ENCODE results near the gene CRTC1. TPM values are rescaled to one million over a fixed set of nuclear protein-coding genes. Genes with fewer than 3 reads are reported as not detected.
A peak's percentile ranks its signal among the peaks of the same experiment; 100 is the strongest.

CRTC1 gene
- total RNA-seq, 2 donors from 2014 or later = 4.0 to 5.8 TPM

DNA sequence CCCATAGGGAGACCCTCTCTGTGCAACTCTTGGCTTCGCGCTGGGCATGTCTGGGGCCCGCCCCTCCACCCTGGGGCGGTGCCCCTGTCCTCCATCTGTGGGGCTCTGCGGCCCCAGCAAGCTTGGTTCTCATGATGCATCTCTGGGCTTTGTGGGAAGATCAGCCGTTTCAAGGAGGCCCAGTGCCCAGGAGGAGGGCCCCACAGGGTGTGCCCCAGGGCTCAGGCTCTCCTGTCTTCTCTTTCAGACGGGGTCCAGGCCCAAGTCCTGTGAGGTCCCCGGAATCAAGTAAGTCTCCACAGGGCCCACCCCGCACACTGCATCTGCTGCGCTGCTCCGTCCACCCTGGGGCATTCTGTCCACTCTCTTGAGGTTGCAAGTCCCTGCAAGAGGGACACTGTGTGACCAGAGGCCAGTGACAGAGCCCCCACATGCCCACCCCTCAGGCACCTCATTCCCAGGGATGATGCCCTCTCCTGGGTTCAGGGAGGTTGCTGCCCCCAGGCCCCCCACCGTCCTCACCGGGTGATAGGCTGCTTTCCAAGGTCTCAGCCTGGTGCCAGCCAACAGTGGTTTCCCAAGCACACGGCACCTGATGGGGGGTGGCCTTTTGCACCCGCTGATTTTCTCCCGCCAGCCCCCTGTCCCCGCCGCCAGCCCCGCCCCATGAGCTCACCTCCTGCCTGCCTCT lies 76.0 kb downstream of the CRTC1 start:
- H3K27ac ChIP-seq = no peak overlapping the region
- DNase-seq (ENCODE audit: low spot score) = no peak
- TF ChIP-seq, protein P1, sequence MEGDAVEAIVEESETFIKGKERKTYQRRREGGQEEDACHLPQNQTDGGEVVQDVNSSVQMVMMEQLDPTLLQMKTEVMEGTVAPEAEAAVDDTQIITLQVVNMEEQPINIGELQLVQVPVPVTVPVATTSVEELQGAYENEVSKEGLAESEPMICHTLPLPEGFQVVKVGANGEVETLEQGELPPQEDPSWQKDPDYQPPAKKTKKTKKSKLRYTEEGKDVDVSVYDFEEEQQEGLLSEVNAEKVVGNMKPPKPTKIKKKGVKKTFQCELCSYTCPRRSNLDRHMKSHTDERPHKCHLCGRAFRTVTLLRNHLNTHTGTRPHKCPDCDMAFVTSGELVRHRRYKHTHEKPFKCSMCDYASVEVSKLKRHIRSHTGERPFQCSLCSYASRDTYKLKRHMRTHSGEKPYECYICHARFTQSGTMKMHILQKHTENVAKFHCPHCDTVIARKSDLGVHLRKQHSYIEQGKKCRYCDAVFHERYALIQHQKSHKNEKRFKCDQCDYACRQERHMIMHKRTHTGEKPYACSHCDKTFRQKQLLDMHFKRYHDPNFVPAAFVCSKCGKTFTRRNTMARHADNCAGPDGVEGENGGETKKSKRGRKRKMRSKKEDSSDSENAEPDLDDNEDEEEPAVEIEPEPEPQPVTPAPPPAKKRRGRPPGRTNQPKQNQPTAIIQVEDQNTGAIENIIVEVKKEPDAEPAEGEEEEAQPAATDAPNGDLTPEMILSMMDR (IDR thresholded peaks at IDR 0.05) = no peak

DNA sequence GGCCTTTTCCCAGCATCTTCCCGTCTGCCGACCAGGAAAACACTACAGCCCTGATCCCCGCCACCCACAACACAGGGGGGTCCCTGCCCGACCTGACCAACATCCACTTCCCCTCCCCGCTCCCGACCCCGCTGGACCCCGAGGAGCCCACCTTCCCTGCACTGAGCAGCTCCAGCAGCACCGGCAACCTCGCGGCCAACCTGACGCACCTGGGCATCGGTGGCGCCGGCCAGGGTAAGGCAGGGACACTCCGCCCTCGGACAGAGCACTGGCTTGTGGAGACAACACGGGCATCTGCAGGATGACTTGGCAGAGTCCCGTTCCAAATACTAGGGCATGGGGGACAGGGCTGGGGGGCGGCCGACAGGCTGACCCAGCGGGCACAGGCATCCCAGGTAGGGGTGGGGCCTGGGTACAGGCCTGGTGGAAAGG lies 76.5 kb downstream of the CRTC1 start:
- Histone ChIP-seq H3K4me3 (no peak overlapping the region), H3K4me1 (peaks cover 0 to 25% of the 10 kb centered on the region in 2 donors), H3K27me3 (no peaks in the 10 kb centered on the region), H3K36me3 (no peaks in the 10 kb centered on the region), H3K9me3 (no peaks in the 10 kb centered on the region), H3K27ac (no peak overlapping the region)
- TF ChIP-seq, protein P1 (IDR thresholded peaks at IDR 0.05) = no peak
- DNase-seq (ENCODE audit: low spot score) = no peak

More for the DNA sequence above, 76.0 kb downstream of the CRTC1 start:
- Histone ChIP-seq H3K4me3 (no peak overlapping the region), H3K36me3 (no peaks in the 10 kb centered on the region), H3K27me3 (no peaks in the 10 kb centered on the region), H3K4me1 (peaks cover 0 to 25% of the 10 kb centered on the region in 2 donors), H3K9me3 (no peaks in the 10 kb centered on the region)

DNA sequence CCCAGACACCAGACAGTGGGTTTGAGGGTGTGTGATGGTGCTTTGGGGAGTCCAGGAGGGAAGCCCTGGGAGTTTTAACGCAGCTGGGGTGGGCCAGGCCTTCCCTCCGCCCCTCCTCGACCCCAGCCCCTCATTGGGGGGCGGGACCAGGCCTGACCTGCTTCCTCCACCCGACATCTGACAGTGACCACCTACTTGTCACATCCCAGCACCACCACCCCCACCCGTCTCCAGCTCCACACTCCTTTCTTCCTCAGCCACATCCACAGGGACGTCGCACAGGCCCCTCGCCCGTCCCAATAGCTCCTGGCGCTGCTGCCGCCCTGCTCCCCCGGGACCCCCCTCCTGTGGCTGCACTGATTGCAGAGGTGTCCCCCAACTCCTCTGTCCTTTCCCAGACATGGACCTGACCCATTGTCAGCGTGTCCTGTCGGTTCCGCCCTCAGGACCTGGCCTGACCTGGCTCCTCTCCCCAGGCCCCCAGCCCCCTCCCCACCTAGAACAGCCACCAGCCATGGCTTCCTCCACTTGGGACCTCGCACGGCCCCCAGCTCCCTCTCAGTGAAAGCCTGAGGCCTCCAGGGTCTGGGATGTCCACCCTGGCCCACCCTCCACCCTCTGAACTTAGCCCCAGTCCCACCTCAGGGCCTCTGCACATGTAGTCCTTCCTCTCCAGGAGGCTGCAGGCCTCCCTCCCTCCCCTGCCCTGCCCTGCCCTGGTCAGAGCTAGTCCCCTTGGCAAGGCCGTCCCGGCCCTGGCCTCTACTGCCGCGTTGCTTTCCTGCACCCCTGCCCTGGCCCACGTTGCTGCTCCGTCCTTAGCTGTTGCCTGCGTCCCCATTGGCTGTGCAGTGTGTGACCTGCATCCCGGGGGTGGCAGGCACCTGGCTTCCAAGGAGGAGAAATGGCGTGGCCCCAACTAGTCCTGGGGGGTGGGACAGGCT lies 77.2 kb downstream of the CRTC1 start:
- no peak for DNase-seq (ENCODE audit: low spot score)
- Histone ChIP-seq H3K9me3 (no peaks in the 10 kb centered on the region), H3K4me3 (no peak overlapping the region), H3K4me1 (peaks cover 0 to 25% of the 10 kb centered on the region in 2 donors), H3K27ac (no peak overlapping the region), H3K27me3 (no peaks in the 10 kb centered on the region), H3K36me3 (no peaks in the 10 kb centered on the region)
- TF ChIP-seq, protein P1 (IDR thresholded peaks at IDR 0.05) = no peak

DNA sequence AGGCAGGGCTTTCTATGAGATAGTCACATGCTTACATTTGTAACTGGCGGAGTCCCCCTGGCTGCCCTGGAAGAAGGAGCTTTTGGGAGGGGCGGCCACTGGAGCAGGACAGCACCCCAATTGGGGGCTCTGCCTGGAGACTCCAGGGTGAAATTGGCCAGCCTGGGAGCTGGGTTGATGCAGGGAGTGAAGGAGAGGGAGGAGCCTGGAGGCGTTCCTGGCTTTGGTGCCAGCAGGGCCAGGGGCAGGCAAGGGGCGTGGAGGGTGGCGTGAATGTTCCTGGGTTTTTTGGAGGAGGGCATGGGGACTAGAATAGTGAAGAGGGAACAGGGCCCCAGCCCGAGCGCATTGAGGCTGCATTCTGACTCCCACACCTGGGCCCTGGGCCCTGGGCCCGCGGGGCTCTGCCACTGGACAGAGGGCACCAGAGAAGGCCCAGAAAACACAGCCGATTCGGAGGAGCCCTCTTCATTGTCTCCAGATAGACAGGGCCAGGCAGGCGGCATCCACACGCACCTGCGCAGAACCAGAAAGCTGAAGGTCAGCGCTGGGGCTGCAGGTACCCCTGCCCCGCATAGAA lies 78.1 kb downstream of the CRTC1 start:
- no peak for DNase-seq (ENCODE audit: low spot score)
- H3K4me1 ChIP-seq = peaks cover 0 to 25% of the 10 kb centered on the region in 2 donors
- TF ChIP-seq, protein P1 (IDR thresholded peaks at IDR 0.05) = no peak
- no peak overlapping the region for H3K4me3 ChIP-seq
- H3K27ac ChIP-seq = peak overlapping the region in 1 of 2 donors; percentile 33
- no peaks in the 10 kb centered on the region for H3K9me3 ChIP-seq
- no peaks in the 10 kb centered on the region for H3K27me3 ChIP-seq
- no peaks in the 10 kb centered on the region for H3K36me3 ChIP-seq

DNA sequence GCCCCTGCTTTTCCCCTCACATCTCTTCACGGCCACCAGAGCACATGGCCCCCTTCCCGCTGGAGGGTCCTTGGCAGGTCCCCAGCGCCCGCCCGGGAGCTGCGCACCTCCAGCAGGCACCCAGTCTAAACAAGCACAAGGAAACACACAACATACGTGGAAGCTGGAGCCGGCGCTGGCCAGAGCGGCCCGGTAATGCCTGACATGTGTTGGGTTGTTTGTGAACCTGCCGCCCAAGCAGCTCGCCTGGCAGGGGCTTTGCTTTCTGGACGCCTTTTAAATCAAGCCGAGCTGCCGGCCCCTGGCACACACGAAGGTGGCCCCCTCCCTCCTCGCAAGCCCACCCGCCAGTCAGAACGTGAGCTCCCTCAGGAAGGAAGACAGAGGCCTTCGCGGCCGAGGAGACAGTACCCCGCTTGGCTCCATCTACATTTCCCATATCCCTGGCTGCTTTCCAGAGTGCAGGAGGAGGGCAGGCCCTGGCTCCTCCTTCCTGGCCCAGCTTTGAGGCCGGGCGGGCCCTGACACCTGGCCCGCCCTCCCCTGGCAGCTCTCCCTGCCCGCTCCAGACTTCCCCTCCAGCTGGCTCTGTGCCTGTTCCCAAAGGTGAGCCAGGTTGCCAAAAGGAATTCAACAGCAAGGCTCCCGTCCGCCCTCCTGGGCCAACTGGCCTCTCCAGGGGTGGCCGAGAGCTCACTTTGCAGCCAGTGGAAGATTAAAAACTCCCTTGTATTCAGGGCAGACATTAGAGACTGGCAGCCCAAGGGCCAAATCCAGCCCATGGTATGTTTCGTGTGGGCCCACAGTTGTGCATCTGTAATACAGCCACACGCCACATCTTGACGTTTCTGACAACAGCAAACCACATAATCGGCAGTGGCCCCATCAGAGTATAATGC lies 78.9 kb downstream of the CRTC1 start:
- Histone ChIP-seq H3K9me3 (no peaks in the 10 kb centered on the region), H3K27ac (peak overlapping the region; percentile 33 to 45)

More for the DNA sequence above, 78.9 kb downstream of the CRTC1 start:
- Histone ChIP-seq H3K27me3 (no peaks in the 10 kb centered on the region), H3K4me3 (no peak overlapping the region), H3K4me1 (peaks cover 0 to 25% of the 10 kb centered on the region in 2 donors), H3K36me3 (no peaks in the 10 kb centered on the region)
- DNase-seq (ENCODE audit: low spot score) = no peak
- TF ChIP-seq, protein P1 (IDR thresholded peaks at IDR 0.05) = no peak
